ENCODE data around the gene ATF4.

GRCh38 chr22:39528681-39529486, 8.5 kb downstream of the ATF4 start:
- TF ChIP-seq CTCF (IDR thresholded peaks at IDR 0.05; ENCODE audit: low read depth, low read length) (peak; percentile 95), POLR2A (IDR thresholded peaks at IDR 0.05; ENCODE audit: extremely low read depth, insufficient read length) (no peak)

All from NB4 (cell line).